Fibroblast of peridontal ligament (primary cell): ENCODE results near the gene TNFRSF4.
"Not testable (repeated sequence)": the region's sequence is repeated elsewhere in the genome, so short reads cannot be mapped to it uniquely, and the experiment has no call there.

ENCODE experiments used
- DNase-seq: peaks from one replicate; pipeline ENCODE4 v3.0.0-alpha.2; 2010; ENCODE audit errors: extremely low read depth

Gene TNFRSF4

GRCh38 chr1:1182491-1183220 is 31.3 kb downstream of the TNFRSF4 start:
- DNase-seq, result no peak

GRCh38 chr1:1181938-1182410 is 32.0 kb downstream of the TNFRSF4 start:
- no peak for DNase-seq

- no peak for DNase-seq
These were observed 32.6 kb downstream of the TNFRSF4 start for GRCh38 chr1:1181129-1181937.

- DNase-seq, result no peak
These were observed 33.7 kb downstream of the TNFRSF4 start for GRCh38 chr1:1179983-1180861.

- no peak for DNase-seq
These were observed 34.5 kb downstream of the TNFRSF4 start for GRCh38 chr1:1179346-1179982.

GRCh38 chr1:1178794-1179331 is 35.1 kb downstream of the TNFRSF4 start:
- no peak for DNase-seq

- DNase-seq, result no peak
These were observed 36.3 kb downstream of the TNFRSF4 start for GRCh38 chr1:1177452-1178206.

GRCh38 chr1:1176931-1177330 is 37.0 kb downstream of the TNFRSF4 start:
- no peak for DNase-seq

GRCh38 chr1:1176063-1176761 is 37.7 kb downstream of the TNFRSF4 start:
- not testable (repeated sequence) for DNase-seq

- DNase-seq, result no peak
These were observed 38.5 kb downstream of the TNFRSF4 start for GRCh38 chr1:1175221-1176062.

GRCh38 chr1:1173793-1174415 is 40.0 kb downstream of the TNFRSF4 start, which contains the start of gene TTLL10:
Gene TTLL10, plus strand, starts transcription at chr1:1173880. Its CDS starts 5,336 bp downstream, at chr1:1179216.
- no peak for DNase-seq

GRCh38 chr1:1173061-1173792 is 40.7 kb downstream of the TNFRSF4 start:
- no peak for DNase-seq

- no peak for DNase-seq
These were observed 42.2 kb downstream of the TNFRSF4 start for GRCh38 chr1:1171546-1172340.

- DNase-seq, result no peak
These were observed 42.8 kb downstream of the TNFRSF4 start for GRCh38 chr1:1171161-1171545.

GRCh38 chr1:1170215-1171091 is 43.5 kb downstream of the TNFRSF4 start:
- no peak for DNase-seq
